Right renal pelvis (tissue), 4 donors: Measurements from ENCODE around the gene IGLL5. TPM values are rescaled to one million over a fixed set of nuclear protein-coding genes. Genes with fewer than 3 reads are reported as not detected.

ENCODE experiments used
- DNase-seq, 4 donors: peaks; one replicate each; pipeline ENCODE4 v3.0.0-alpha.2; 2013; ENCODE audit warnings: low read depth in 4 of 4, low spot score in 3 of 4, missing footprints in 1 of 4
- polyA plus RNA-seq, 4 donors: library from polyadenylated mRNA; unstranded; fragments of 120-200 nt; gene quantifications; one replicate each; pipeline ENCODE4 v1.2.1, GENCODE V29; 2013; ENCODE audit not compliant: insufficient read length in 4 of 4

Gene IGLL5
- polyA plus RNA-seq, 4 donors: 0.16 to 0.44 TPM; not detected in 2

DNA sequence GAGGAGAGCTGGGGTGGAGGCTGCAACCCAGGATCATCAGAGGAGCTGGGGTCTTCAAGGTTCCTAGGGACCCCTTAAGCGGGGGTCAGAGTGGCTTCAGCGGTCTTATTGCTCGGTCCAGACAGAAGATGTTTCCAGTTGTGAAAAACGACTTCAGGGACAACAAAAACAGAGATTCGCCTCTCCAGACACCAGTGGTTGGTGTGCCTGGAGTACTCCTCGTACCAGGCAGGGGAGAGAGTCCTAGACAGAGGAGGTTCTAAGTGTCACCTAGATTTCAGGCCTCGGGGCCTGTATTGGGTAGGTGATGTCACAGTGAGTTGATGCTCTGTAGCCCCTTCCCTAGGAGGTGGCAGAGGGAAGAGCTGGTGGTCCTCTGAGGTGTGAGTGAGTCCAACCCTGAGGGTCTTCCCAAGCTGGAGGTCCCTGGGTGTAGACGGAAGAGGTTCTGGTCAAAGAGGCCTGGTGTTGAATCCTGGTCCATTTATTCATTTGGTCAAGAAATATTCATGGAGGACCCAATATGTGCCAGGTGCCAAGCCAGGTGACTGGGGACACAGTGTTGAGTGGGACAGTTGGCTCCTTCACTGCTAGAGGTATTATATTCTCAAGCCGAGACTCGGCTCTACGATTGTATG is 4.4 kb upstream of the IGLL5 start:
- DNase-seq: no peak

DNA sequence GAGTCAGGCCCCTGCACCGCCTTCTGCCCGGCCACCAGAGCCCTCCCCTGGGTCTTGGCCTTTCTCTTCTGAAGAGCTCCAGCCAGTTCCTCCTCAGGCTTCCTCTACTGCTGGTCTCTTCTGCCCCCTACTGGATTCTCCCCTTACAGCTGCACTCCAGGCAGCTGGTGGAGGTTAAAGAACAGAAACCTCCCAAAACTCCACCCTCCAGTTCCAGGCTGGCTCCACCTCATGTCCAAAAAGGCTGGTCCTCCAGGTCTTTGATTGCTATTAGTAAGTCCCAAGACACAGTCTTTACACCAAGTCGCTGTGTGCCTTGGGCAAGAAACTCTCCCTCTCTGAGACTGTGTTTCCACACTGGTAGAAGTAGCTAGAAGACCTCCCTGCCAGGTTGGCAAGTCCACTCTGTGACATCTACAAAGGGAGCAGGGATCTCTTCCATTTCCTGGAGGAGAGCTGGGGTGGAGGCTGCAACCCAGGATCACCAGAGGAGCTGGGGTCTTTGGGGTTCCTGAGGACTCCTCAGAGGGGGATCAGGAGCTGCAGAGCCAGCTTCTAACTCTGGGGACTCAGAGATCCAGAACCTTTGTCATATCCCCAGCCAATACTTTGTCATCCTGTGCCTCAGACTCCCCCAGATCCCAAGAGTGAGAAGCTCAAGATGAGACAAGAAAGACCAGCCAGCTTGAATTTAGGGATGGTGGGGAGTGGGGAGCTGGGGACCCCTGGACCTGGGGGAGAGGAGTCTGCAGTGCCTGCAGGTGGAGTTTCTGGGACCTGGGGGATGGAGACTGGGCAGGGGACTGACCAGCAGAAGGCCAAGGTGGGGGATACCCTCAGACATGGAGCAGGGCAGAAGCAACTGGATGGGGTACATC is 3.4 kb upstream of the IGLL5 start:
- peak in 3 of 4 donors; percentile 51 to 62 (median 55) for DNase-seq

DNA sequence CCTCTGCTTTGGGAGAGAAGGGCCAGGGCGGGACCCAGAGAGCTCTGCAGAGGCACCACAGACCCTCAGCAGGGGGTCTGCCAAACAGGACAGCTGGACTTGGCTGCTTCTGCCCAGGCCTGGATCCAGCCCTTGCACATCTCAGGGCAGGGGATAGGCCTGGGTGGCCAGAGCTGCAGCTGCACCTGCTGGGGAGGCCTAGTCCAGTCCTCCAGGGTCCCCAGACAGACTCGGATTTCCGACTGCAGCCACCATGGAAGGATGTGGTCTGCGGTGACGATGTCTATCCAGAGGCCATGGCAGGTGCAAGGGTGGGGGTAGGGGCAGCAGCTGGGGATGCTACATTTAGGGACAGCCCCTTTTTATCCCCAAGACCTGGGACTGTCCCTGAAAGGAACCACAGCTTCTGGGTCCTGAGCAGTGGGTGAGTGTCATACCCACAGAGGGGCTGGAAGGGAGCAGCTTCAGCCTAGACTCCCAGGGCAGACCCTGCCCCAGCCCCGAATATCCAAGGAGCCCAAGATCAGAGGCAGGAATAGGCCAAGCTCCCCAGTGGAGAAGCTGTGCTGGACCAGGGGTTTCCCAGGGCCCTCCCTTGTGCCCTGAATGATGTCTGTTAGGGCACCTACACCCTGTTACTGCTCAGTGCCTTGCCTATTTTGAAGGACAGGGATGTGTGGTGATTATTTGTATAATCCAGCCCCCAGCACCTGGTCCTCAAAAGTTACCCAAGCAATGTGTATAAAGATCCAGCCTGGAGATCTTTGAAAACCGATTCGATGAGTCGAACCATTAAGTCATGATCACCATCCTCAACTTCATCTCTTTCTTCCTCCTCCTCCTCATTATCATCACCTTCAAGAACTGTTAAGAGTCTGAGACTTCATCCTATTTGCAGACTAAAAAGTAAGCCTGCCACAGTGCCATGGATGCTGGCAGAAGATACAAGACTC is 2.5 kb upstream of the IGLL5 start:
- no peak for DNase-seq

DNA sequence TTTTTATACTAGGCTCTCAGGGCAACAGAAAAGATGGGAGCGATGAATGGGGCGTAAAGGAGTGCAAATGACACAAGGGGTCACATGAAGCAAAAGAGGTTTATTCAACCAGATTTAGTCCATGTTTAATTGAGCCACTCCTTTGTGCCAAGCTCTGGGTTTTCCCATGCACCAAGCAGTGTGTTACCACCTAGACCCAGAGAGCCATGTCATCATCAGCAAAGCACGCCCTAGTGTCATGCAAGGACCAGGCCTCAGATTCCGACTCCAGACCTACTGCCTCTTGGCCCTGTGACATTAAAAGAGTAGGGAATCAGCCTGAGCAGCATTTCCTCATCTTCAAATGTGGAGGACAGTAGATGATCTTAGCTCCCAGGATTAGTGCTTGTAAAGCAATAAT is 1.1 kb upstream of the IGLL5 start:
- DNase-seq: no peak

DNA sequence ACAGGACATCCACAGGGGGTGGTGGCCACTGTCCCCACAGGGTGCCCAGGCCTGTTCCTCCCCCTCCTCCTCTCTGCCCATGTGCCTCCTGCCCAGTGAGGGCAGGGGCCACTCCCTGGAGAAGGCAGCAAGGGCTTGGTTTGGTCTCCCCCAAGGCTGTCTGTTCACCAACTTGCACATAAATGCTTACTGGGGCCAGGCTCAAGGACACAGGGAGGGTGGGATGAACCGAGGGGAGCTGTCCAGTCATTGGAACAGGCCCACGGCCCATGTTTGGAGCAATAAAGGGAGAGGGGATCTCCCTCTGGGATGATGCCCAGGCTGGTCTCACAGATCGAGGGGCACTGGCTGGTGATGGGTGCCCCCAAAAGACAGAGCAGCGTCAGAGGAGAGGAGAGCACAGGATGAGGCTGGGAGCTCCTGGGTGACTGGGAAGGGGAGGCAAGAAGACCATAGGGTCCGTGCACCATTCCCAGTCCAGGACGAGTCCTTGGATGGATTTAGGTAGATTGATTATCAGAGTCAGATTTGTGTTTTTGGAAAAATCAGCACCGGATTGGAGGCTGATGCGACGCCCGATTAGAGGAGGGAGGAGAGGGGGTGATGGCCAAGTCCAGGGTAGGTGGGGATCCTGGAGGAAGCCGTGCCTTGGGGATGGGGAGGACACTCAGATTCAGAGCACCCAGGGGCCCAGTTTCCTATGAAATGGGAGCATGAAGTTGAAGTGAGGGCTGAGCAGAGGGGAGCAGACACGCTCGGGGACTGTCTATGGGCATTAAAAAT is 1.1 kb downstream of the IGLL5 start:
- DNase-seq: no peak

DNA sequence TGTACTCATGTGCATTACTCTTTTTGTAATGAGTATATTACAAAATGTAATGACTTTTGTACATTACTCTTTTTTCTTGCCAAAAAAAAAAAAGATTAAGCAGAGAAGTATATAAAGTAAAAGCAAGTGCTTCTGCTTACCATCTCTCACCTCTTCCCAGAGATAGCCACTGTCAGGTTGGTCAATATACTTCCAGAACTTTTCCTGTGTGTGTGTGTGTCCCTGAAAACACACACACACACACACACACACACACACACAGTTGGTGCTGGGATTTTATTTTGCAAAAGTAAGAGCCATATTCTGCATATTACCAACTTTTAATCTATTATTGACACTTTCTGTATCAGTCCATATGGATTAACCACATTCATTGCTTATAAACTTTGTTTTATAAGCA is 2.5 kb downstream of the IGLL5 start:
- DNase-seq: no peak

DNA sequence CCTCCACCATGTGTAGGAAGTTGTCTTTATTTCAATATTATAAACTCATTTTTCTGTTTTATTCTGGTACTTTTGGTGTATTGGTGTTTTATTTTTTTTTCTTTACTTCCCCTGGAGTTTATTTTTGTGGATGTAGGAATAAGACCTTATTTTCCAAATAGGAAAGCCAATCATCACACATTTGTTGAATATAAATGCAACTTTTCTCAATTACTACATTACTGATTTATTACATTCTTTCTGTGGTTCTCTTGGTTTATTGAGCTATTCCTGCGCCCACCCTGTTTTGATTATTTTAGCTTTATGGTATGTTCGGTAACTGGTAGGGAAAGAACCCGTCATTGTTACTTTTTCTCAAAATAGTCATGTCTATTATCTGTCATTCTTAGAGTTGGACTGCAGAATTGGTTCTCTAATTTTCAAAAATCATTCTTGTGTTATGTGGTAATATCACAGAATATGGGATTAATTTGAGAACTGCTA is 3.6 kb downstream of the IGLL5 start:
- no peak for DNase-seq

DNA sequence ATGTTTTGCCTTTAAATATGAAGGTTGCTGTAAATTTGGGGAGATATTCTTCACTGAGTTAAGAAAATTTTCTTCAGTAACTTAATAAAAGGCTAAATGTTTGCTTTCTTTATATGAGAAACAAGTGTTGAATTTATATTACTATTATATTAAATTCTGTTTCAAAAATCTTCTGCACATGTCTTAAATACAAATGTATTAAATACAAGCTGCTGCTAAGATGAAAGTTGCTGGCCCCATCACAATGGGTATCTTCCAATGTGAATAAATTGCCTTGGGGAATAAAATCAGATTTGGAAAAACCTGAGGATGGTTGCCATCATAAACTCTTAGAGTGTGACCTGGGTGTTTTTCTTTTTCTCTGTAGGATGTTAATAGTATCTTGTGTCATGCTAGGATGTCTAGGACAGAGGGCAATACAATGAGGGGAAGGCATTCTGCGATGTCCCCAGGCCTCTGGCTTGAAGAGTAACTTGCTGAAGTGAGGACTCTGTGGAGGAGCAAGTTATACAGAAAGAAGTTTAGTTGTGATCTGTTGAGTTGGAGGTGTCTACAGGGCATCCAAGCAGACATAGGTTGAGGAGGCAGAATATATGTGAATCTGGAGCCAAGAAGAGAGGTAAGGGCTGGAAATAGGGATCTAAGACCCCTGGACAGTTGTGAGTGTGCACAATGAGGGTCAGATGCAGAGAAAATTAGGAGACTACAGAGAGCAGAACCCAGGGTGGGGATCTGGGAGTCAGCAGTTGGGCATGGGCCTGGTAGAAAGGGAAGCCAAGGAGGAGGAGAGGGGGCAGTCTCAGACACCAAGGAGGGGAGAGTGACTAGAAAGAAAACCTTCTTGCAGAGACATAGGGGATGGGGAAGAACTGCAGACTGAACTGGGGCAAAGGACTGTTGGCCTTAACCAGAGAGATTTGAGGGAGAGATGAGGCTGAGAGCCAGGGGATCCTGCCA is 4.8 kb downstream of the IGLL5 start:
- no peak for DNase-seq

DNA sequence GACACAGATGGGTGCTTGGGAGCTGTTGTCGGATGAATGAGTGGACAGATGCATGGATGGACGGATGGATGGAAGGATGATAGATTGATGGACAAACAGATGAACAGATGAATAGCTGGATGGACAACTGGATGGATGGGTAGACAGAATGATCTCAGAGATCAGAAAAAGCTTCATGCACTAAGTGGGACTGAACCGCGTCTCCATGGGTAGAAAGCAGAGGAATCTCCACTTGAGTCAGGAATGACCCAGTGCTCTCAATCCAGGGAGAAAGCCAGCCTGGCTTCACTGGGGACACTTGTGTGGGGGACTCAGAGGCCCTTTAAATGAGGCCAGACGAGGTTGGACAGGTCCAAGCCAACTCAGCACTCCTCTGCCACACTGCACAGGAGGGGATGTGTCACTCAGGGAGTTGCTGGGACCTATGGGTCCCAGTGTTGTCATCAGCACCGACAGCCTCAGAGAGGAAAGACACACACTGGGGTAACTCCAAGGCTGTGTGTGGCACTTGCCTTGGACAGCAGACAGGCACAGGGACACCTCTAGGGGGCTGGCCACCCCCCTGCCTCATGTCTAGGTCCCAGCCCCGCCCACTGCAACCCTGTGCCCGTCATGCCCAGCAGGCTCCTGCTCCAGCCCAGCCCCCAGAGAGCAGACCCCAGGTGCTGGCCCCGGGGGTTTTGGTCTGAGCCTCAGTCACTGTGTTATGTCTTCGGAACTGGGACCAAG is 5.6 kb downstream of the IGLL5 start:
- no peak for DNase-seq

DNA sequence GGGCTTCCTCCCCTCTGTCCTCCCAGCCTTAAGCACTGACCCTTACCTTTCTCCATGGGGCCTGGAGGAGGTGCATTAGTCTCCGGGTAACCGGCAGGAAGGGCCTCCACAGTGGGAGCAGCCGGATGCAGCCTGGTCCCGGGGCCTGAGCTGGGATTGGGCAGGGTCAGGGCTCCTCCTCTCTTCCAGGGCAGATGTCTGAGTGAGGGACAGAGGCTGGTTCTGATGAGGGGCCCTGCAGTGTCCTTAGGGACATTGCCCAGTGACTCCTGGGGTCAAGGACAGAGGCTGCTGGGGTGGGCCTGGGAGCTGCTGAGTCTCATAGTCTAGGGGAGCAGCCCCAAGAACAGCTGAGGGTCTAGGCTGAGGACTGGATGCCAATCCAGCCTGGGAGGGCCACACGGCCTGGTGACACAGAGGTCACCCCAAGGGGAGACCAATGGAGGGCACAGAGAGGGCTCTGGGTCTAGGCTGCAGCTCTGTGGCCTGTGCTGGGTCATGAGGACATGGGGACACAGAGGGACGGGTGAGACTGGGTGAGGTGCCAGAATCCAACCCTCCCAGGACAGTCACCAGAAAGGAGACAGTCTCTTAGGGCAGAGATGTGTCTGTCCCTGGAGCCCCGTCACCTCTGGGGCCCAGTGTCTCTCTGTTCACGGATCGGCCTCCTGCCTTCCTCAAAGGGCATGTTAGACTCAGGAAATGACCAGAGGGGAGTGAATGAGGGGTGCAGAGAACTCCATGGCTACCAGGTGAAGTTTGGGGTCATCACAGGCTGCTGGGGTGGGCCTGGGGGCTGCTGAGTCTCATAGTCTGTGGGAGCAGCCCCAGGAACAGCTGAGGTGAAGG is 6.5 kb downstream of the IGLL5 start:
- DNase-seq: no peak

DNA sequence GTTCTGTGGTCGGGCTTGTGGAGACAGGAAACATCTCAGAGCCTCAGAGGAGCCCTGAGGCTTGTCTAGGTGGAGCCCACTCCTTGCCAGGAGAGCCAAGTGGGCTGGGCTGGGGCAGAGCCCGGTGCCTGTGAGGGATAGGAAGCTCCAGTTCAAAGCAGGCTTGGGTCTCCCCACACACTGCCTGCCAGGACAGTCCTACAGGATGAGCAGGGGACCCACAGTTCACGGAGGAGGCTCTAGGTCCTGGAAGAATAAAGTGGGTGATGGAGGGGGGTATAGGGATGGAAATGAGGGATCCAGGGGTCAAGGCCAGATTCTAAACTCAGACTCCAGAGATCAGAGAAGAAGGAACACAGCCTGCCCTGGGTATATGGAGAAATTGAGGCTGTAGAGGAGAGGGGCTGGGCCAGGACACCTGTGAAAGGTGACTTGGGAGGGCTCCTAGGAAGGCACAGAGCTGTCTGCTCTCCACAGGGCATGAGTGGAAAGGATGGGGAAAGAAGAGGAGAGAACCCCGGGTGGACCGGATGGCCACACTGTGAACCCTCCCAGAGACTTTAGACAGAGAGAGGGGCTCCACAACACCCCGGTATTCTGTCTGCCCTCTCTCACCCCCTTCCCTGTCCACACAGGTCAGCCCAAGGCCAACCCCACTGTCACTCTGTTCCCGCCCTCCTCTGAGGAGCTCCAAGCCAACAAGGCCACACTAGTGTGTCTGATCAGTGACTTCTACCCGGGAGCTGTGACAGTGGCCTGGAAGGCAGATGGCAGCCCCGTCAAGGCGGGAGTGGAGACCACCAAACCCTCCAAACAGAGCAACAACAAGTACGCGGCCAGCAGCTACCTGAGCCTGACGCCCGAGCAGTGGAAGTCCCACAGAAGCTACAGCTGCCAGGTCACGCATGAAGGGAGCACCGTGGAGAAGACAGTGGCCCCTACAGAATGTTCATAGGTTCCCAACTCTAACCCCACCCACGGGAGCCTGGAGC is 7.4 kb downstream of the IGLL5 start:
- DNase-seq: no peak

DNA sequence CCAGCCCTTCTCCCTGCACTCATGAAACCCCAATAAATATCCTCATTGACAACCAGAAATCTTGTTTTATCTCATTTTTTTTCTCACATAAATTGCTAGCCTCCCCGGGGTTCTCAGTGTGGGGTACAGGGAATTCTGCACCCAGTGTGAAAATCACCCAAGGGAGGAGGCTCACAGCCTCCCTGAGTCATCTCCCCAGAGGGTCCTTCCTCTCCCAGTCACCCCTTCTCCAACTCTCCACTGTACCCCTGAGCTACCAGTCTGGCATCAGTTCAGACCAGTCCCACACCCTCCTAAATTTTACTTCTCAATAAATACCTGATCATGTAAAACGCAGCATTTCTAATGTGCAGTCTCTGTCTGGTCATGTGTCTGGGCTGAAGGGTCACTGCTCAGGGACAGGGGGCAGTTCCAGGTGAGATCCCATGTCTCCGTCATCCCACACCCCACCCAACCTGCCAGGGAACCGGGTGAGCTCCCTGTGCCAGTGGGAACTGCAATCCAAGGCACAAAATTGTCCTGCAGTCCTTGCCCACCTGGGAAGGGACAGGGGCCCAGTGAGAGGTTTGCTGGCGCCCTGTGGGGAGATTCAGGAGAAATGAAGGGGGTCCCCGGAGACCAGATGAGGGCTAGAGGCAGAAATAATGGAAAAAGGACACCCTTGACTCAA is 8.3 kb downstream of the IGLL5 start:
- DNase-seq: no peak

DNA sequence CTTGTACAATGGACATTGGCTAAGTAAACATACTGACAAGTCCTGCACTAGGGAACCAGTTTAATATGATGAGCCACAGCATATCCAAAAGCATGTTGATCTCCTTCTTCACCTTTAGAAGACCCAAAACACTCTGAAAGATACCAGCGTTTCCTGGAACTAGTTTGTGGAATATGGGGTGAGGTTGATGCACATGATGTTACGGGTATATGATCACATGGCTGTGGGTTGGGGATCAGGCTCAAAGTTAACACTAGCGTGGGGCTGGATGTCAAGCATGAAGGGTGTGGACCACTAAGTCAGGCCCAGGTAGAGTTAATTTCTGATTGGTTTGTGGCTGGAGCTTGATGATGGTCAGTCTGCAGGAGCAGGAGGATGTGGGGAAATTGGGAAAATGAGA is 9.0 kb downstream of the IGLL5 start:
- DNase-seq: no peak

DNA sequence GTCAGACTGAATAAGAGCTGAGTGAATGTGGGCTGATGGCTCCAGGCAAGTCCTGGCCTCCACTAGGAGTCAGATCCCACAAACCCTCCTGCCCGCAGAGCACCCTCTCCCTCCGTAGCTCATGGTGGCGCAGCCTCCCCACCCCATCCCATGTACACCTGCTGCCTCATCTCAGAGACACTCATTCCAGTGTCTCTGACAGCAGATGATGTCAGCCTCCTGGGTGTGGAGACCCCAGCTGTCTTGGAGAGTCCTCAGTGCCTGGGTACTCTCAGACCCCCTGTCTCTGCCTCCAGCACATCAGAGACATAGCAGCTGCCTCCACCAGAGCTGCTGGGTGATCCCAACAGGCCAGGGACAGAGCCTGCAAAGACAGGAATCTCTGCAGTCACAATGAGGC is 9.5 kb downstream of the IGLL5 start:
- no peak for DNase-seq

DNA sequence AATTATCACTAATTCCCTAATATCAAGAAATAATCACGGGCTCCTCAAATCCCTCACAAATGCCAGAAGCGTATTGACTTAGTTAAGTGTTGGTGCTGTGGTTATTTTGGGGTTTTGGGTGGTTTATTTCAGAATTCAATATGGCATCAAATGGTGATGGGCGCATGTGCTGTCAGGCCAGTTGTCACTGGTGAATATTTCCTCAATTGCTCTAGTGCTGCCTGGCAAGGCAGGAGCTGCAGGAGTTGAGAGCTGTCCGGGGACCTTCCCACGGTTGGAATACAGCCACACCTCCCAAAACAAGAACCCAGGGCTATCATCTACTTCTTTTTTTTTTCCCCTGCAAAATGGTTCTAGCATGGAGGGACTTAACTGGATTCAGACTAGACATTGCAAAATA is 10.3 kb downstream of the IGLL5 start:
- DNase-seq: no peak
